Retinal pigment epithelial cell (primary cell): Measurements from ENCODE around the gene SSH2.
"Not testable (repeated sequence)": the region's sequence is repeated elsewhere in the genome, so short reads cannot be mapped to it uniquely, and the experiment has no call there.

Experiments
- DNase-seq: peaks from one replicate; pipeline ENCODE4 v3.0.0-alpha.2; 2010; ENCODE audit warnings: low read depth
- H3K4me3 ChIP-seq: 2 replicates; pipeline ENCODE4 v1.5.1; 2011; ENCODE audit warnings: mild to moderate bottlenecking, low read length, control low read depth, moderate library complexity
- TF ChIP-seq, protein P1 (sequence below): conservative IDR thresholded peaks from 2 replicates; pipeline ENCODE4 v1.5.1; 2011; ENCODE audit warnings: low read depth, low read length, control low read depth, inconsistent platforms

Gene SSH2

GRCh38 chr17:29909236-29910003 lies 20.6 kb downstream of the SSH2 start:
- no peak overlapping the region for H3K4me3 ChIP-seq
- no peak for DNase-seq
- TF ChIP-seq, protein P1, sequence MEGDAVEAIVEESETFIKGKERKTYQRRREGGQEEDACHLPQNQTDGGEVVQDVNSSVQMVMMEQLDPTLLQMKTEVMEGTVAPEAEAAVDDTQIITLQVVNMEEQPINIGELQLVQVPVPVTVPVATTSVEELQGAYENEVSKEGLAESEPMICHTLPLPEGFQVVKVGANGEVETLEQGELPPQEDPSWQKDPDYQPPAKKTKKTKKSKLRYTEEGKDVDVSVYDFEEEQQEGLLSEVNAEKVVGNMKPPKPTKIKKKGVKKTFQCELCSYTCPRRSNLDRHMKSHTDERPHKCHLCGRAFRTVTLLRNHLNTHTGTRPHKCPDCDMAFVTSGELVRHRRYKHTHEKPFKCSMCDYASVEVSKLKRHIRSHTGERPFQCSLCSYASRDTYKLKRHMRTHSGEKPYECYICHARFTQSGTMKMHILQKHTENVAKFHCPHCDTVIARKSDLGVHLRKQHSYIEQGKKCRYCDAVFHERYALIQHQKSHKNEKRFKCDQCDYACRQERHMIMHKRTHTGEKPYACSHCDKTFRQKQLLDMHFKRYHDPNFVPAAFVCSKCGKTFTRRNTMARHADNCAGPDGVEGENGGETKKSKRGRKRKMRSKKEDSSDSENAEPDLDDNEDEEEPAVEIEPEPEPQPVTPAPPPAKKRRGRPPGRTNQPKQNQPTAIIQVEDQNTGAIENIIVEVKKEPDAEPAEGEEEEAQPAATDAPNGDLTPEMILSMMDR, result no peak

DNA sequence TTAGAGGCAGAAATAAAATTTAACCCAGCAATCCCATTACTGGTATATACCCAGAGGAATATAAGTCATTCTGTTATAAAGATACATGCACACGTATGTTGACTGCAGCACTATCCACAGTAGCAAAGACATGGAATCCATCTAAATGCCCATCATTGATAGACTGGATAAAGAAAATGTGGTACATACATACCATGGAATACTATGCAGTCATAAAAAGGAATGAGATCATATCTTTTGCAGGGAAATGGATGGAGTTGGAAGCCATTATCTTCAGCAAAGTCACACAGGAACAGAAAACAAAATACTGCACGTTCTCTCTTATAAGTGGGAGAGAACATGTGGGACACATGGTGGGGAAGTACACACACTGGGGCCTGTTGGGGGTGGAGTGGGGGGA lies 23.1 kb downstream of the SSH2 start:
- DNase-seq, result no peak
- TF ChIP-seq, protein P1, result no peak
- H3K4me3 ChIP-seq, result no peak overlapping the region

- no peak for DNase-seq
- TF ChIP-seq, protein P1, result no peak
Observed at GRCh38 chr17:29905879-29906167, 24.2 kb downstream of the SSH2 start.

DNA sequence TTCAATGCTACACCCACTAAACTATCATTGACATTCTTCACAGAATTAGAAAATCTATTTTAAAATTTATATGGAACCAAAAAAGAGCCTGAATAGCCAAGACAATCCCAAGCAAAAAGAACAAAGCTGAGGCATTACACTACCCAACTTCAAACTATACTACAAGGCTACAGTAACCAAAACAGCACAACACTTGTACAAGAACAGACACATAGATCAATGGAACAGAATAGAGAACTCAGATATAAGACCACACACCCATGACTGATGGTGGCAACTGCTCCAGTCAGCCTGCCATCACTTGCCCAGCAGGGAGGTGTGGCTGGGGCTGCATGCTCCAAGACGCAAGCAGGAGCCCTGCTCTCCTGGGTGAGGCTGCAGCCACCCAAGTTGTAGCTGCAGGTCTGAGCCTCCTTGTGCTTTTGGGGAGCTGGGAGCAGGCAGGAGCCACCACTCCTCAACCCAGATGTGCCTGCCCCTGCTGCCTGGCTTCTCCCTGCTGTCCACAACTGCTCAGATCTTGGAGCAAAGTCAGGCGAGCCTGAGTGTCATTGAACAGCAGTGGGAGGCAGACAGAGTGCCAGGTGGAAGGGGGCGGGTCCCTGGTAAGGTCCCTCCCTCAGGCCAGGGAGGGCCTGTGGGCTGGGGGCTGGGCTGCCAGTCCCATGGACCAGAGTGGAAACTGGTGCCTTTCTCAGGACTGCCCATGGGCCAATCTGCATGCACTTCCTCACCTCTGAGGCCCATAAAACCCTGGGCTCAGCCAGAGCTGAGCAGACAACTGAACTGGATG lies 24.7 kb downstream of the SSH2 start:
- TF ChIP-seq, protein P1, result no peak
- no peak for DNase-seq
- no peak overlapping the region for H3K4me3 ChIP-seq

More at GRCh38 chr17:29905879-29906167, 24.2 kb downstream of the SSH2 start:
- no peak overlapping the region for H3K4me3 ChIP-seq

DNA sequence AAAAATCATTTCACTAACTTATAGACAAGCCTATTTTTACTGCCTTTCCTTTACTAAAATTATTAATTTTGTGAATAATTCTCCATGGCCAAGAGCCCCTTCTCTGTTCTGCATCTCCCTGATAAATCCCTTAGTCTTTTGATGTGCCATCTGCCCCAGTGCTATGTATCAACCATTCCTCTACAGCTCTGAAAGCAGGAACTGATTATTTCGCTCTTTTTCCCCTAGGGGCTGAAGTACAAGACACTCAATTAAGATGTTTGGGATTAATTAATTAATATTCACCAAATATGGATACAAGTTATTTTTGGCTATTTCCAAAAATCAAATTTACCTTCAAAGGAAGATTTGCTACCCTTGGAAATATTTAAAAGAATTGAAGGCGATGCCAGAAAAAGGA lies 26.6 kb downstream of the SSH2 start:
- no peak for DNase-seq
- H3K4me3 ChIP-seq, result no peak overlapping the region
- TF ChIP-seq, protein P1, result no peak

GRCh38 chr17:29897136-29897535 lies 32.9 kb downstream of the SSH2 start:
- not testable (repeated sequence) for DNase-seq, H3K4me3 ChIP-seq

DNA sequence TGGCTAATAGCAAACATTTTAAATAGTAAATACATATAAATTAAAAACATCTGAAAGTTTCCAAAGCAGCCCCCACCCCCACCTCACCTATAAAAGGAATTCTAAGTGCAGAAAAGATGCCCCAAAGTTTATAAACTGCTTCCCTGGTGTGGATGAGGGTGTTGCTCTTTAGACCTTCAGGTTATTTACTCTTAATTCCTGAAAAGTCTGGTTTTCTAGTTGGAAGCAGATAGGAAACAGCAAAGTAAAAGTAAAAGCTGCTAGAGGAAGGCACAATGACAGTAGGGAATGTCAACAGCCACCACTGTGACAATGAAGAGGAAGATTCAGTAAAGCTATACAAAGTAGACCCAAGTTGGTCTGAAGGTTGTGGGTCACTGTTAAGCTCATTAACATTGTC lies 37.8 kb downstream of the SSH2 start:
- TF ChIP-seq, protein P1, result no peak
- no peak for DNase-seq
- no peak overlapping the region for H3K4me3 ChIP-seq
